ENCODE results near the gene ADCY7. TPM values are rescaled to one million over a fixed set of nuclear protein-coding genes. Genes with fewer than 3 reads are reported as not detected.
A peak's percentile ranks its signal among the peaks of the same experiment; 100 is the strongest.

Gene ADCY7
- total RNA-seq, 2 donors from 2014 or later, result 135 to 186 TPM

GRCh38 chr16:50316102-50316847, 49.9 kb downstream of the ADCY7 start:
- Mint-ChIP-seq H3K27me3 (no peaks in the 10 kb centered on the region), H3K9me3 (no peaks in the 10 kb centered on the region), H3K4me3 (no peak overlapping the region), H3K4me1 (ENCODE audit: low read depth in 2 of 2) (peaks cover 15 to 17% of the 10 kb centered on the region in 2 donors), H3K36me3 (peaks cover 5% of the 10 kb centered on the region), H3K27ac (peak overlapping the region in 1 of 2 donors; percentile 98)
- DNase-seq (ENCODE audit: low spot score) (no peak), ATAC-seq (no peak)

- ATAC-seq (no peak), DNase-seq (ENCODE audit: low spot score) (no peak)
- H3K36me3 Mint-ChIP-seq, result peaks cover 11% of the 10 kb centered on the region
- peak overlapping the region; percentile 33 to 43 for H3K27ac Mint-ChIP-seq
- no peaks in the 10 kb centered on the region for H3K9me3 Mint-ChIP-seq
- H3K4me3 Mint-ChIP-seq, result no peak overlapping the region
- no peaks in the 10 kb centered on the region for H3K27me3 Mint-ChIP-seq
- H3K4me1 Mint-ChIP-seq (ENCODE audit: low read depth in 2 of 2), result peaks cover 15 to 17% of the 10 kb centered on the region in 2 donors
Measured at GRCh38 chr16:50316848-50317630, 50.7 kb downstream of the ADCY7 start.

- peak overlapping the region; percentile 43 to 69 for H3K27ac Mint-ChIP-seq
- no peak overlapping the region for H3K4me3 Mint-ChIP-seq
- H3K27me3 Mint-ChIP-seq, result no peaks in the 10 kb centered on the region
- peaks cover 8 to 11% of the 10 kb centered on the region in 2 donors for H3K4me1 Mint-ChIP-seq (ENCODE audit: low read depth in 2 of 2)
- no peaks in the 10 kb centered on the region for H3K9me3 Mint-ChIP-seq
- H3K36me3 Mint-ChIP-seq, result peaks cover 19% of the 10 kb centered on the region
- ATAC-seq, result no peak
- DNase-seq (ENCODE audit: low spot score), result no peak
Measured at GRCh38 chr16:50318796-50319578, 52.6 kb downstream of the ADCY7 start.

GRCh38 chr16:50320310-50320709, 54.0 kb downstream of the ADCY7 start:
- no peak overlapping the region for H3K4me3 Mint-ChIP-seq
- peaks cover 27% of the 10 kb centered on the region for H3K36me3 Mint-ChIP-seq
- H3K4me1 Mint-ChIP-seq (ENCODE audit: low read depth in 2 of 2), result peaks cover 15 to 16% of the 10 kb centered on the region in 2 donors
- no peak for ATAC-seq
- H3K9me3 Mint-ChIP-seq, result no peaks in the 10 kb centered on the region
- no peaks in the 10 kb centered on the region for H3K27me3 Mint-ChIP-seq
- no peak for DNase-seq (ENCODE audit: low spot score)
- peak overlapping the region in 1 of 2 donors; percentile 33 for H3K27ac Mint-ChIP-seq

GRCh38 chr16:50322333-50322732, 56.0 kb downstream of the ADCY7 start:
- Mint-ChIP-seq H3K4me3 (no peak overlapping the region), H3K27me3 (no peaks in the 10 kb centered on the region), H3K27ac (peak overlapping the region; percentile 2 to 79), H3K4me1 (ENCODE audit: low read depth in 2 of 2) (peaks cover 22 to 24% of the 10 kb centered on the region in 2 donors), H3K36me3 (peaks cover 22% of the 10 kb centered on the region), H3K9me3 (no peaks in the 10 kb centered on the region)
- DNase-seq (ENCODE audit: low spot score) (no peak), ATAC-seq (no peak)

- Mint-ChIP-seq H3K27me3 (no peaks in the 10 kb centered on the region), H3K27ac (peak overlapping the region; percentile 72 to 88), H3K4me1 (ENCODE audit: low read depth in 2 of 2) (peaks cover 30 to 33% of the 10 kb centered on the region in 2 donors), H3K36me3 (peaks cover 25% of the 10 kb centered on the region), H3K4me3 (peak overlapping the region; percentile 3), H3K9me3 (no peaks in the 10 kb centered on the region)
- ATAC-seq, result no peak
- no peak for DNase-seq (ENCODE audit: low spot score)
Measured at GRCh38 chr16:50323335-50324011, 57.1 kb downstream of the ADCY7 start.

GRCh38 chr16:50324345-50324744, 58.0 kb downstream of the ADCY7 start:
- peak overlapping the region; percentile 3 for H3K4me3 Mint-ChIP-seq
- H3K36me3 Mint-ChIP-seq, result peaks cover 28% of the 10 kb centered on the region
- peak overlapping the region; percentile 72 to 88 for H3K27ac Mint-ChIP-seq
- no peak for DNase-seq (ENCODE audit: low spot score)
- H3K9me3 Mint-ChIP-seq, result no peaks in the 10 kb centered on the region
- ATAC-seq, result no peak
- H3K4me1 Mint-ChIP-seq (ENCODE audit: low read depth in 2 of 2), result peaks cover 34 to 36% of the 10 kb centered on the region in 2 donors
- no peaks in the 10 kb centered on the region for H3K27me3 Mint-ChIP-seq

GRCh38 chr16:50326264-50326663, 59.9 kb downstream of the ADCY7 start:
- no peaks in the 10 kb centered on the region for H3K27me3 Mint-ChIP-seq
- DNase-seq (ENCODE audit: low spot score) (no peak), ATAC-seq (no peak)
- H3K36me3 Mint-ChIP-seq, result peaks cover 34% of the 10 kb centered on the region
- no peaks in the 10 kb centered on the region for H3K9me3 Mint-ChIP-seq
- peaks cover 45 to 50% of the 10 kb centered on the region in 2 donors for H3K4me1 Mint-ChIP-seq (ENCODE audit: low read depth in 2 of 2)
- no peak overlapping the region for H3K4me3 Mint-ChIP-seq
- peak overlapping the region; percentile 72 to 88 for H3K27ac Mint-ChIP-seq

- no peak for DNase-seq (ENCODE audit: low spot score)
- H3K27me3 Mint-ChIP-seq, result no peaks in the 10 kb centered on the region
- H3K4me1 Mint-ChIP-seq (ENCODE audit: low read depth in 2 of 2), result peaks cover 45 to 54% of the 10 kb centered on the region in 2 donors
- ATAC-seq, result peak; percentile 91 to 96
- H3K9me3 Mint-ChIP-seq, result no peaks in the 10 kb centered on the region
- H3K27ac Mint-ChIP-seq, result peak overlapping the region; percentile 72 to 88
- H3K4me3 Mint-ChIP-seq, result peak overlapping the region; percentile 78
- H3K36me3 Mint-ChIP-seq, result peaks cover 36% of the 10 kb centered on the region
Measured at GRCh38 chr16:50326835-50327465, 60.6 kb downstream of the ADCY7 start.

GRCh38 chr16:50329446-50330189, 63.3 kb downstream of the ADCY7 start:
- peaks cover 31% of the 10 kb centered on the region for H3K36me3 Mint-ChIP-seq
- peak overlapping the region; percentile 72 to 88 for H3K27ac Mint-ChIP-seq
- no peaks in the 10 kb centered on the region for H3K9me3 Mint-ChIP-seq
- peaks cover 39 to 53% of the 10 kb centered on the region in 2 donors for H3K4me1 Mint-ChIP-seq (ENCODE audit: low read depth in 2 of 2)
- ATAC-seq (peak in 1 of 2 donors; percentile 61), DNase-seq (ENCODE audit: low spot score) (no peak)
- H3K27me3 Mint-ChIP-seq, result no peaks in the 10 kb centered on the region
- H3K4me3 Mint-ChIP-seq, result peak overlapping the region; percentile 47

GRCh38 chr16:50331570-50331969, 65.2 kb downstream of the ADCY7 start:
- H3K4me1 Mint-ChIP-seq (ENCODE audit: low read depth in 2 of 2), result peaks cover 45 to 68% of the 10 kb centered on the region in 2 donors
- ATAC-seq (no peak), DNase-seq (ENCODE audit: low spot score) (no peak)
- H3K9me3 Mint-ChIP-seq, result no peaks in the 10 kb centered on the region
- H3K27ac Mint-ChIP-seq, result peak overlapping the region; percentile 9 to 87
- H3K36me3 Mint-ChIP-seq, result peaks cover 29% of the 10 kb centered on the region
- no peak overlapping the region for H3K4me3 Mint-ChIP-seq
- no peaks in the 10 kb centered on the region for H3K27me3 Mint-ChIP-seq

GRCh38 chr16:50332599-50332998, 66.2 kb downstream of the ADCY7 start:
- Mint-ChIP-seq H3K9me3 (no peaks in the 10 kb centered on the region), H3K27ac (peak overlapping the region in 1 of 2 donors; percentile 87), H3K4me1 (ENCODE audit: low read depth in 2 of 2) (peaks cover 36 to 62% of the 10 kb centered on the region in 2 donors), H3K4me3 (no peak overlapping the region), H3K36me3 (peaks cover 32% of the 10 kb centered on the region), H3K27me3 (no peaks in the 10 kb centered on the region)
- DNase-seq (ENCODE audit: low spot score) (no peak), ATAC-seq (no peak)

Measured in natural killer cell treated with Interleukin-12 subunit alpha and Interleukin-12 subunit beta and Interleukin-15 and Interleukin-18, amount 100 ng/mL, for 72 hours (primary cell).